Neural cell (in vitro differentiated cells): ENCODE measurements around the gene AVL9. TPM values are rescaled to one million over a fixed set of nuclear protein-coding genes. Genes with fewer than 3 reads are reported as not detected.

Source experiments
- H2AFZ ChIP-seq: fragments of 200-600, 300-800 bp; sonication (generic), shearing (Covaris generic); 2 replicates; pipeline ENCODE4 v1.6.0; 2014; ENCODE audit warnings: low read depth, mild to moderate bottlenecking, antibody characterized with exemption, low read length, moderate library complexity
- H3F3A ChIP-seq: fragments of 200-600 bp; shearing (Covaris generic); 2 replicates; pipeline ENCODE4 v1.6.1; 2016; ENCODE audit warnings: mild to moderate bottlenecking, moderate library complexity, mixed read lengths, antibody characterized with exemption, low read length; ENCODE audit not compliant: insufficient read depth, poor library complexity, severe bottlenecking
- H3K27ac ChIP-seq: fragments of 200-600, 300-800 bp; sonication (generic), shearing (Covaris generic); 2 replicates; pipeline ENCODE4 v1.5.1; 2014; ENCODE audit warnings: mild to moderate bottlenecking, low read length, moderate library complexity
- H3K27me3 ChIP-seq: fragments of 300-800, 200-600 bp; sonication (generic), shearing (Covaris generic); 2 replicates; pipeline ENCODE4 v1.6.0; 2014; ENCODE audit warnings: mild to moderate bottlenecking, low read depth, low read length, moderate library complexity; ENCODE audit not compliant: insufficient read depth
- H3K36me3 ChIP-seq: fragments of 300-800, 200-600 bp; sonication (generic), shearing (Covaris generic); 2 replicates; pipeline ENCODE4 v1.5.1; 2014; ENCODE audit warnings: mild to moderate bottlenecking, antibody characterized with exemption, low read length, moderate library complexity; ENCODE audit not compliant: insufficient read depth
- H3K4me2 ChIP-seq: fragments of 300-800, 200-600 bp; sonication (generic), shearing (Covaris generic); 2 replicates; pipeline ENCODE4 v1.6.0; 2014; ENCODE audit warnings: mild to moderate bottlenecking, low read length
- H3K4me3 ChIP-seq: fragments of 300-800, 200-600 bp; sonication (generic), shearing (Covaris generic); 2 replicates; pipeline ENCODE4 v1.5.1; 2014; ENCODE audit warnings: mild to moderate bottlenecking, low read length, moderate library complexity
- H3K79me2 ChIP-seq: fragments of 200-600 bp; shearing (Covaris generic); replicated peaks from 2 replicates; pipeline ENCODE4 v1.6.0; 2014; ENCODE audit warnings: mild to moderate bottlenecking, low read length, moderate library complexity; ENCODE audit not compliant: insufficient read depth
- H3K9ac ChIP-seq: fragments of 300-800, 200-600 bp; sonication (generic), shearing (Covaris generic); 2 replicates; pipeline ENCODE4 v1.6.1; 2016; ENCODE audit warnings: mild to moderate bottlenecking, low read length, mixed read lengths
- H3K9me2 ChIP-seq: fragments of 200-600 bp; shearing (Covaris generic); 2 replicates; pipeline ENCODE4 v1.6.1; 2016; ENCODE audit warnings: mild to moderate bottlenecking, low read length, mixed read lengths; ENCODE audit not compliant: insufficient read depth
- H3K9me3 ChIP-seq: fragments of 200-600, 300-800 bp; sonication (generic), shearing (Covaris generic); 2 replicates; pipeline ENCODE4 v1.6.1; 2016; ENCODE audit warnings: mild to moderate bottlenecking, mixed run types, low read length, moderate library complexity, mixed read lengths
- H4K20me1 ChIP-seq: fragments of 200-600 bp; shearing (Covaris generic); 2 replicates; pipeline ENCODE4 v1.6.1; 2016; ENCODE audit warnings: mild to moderate bottlenecking, mixed run types; ENCODE audit not compliant: insufficient read depth
- EP300 ChIP-seq: fragments of 450-650 bp; conservative IDR thresholded peaks from 2 replicates; pipeline ENCODE4 v1.6.1; 2014; ENCODE audit warnings: antibody characterized with exemption, mild to moderate bottlenecking, moderate library complexity; ENCODE audit not compliant: poor library complexity, severe bottlenecking
- EZH2 ChIP-seq: fragments of 200-600, 300-800 bp; shearing (Covaris generic), sonication (generic); IDR thresholded peaks from 2 replicates; pipeline ENCODE4 v1.6.1; 2014; ENCODE audit warnings: antibody characterized with exemption, low read length, borderline replicate concordance, mild to moderate bottlenecking; ENCODE audit not compliant: insufficient read depth, poor library complexity, severe bottlenecking
- MXI1 ChIP-seq: fragments of 450-650 bp; conservative IDR thresholded peaks from 2 replicates; pipeline ENCODE4 v1.6.1; 2014; ENCODE audit warnings: antibody characterized with exemption, mild to moderate bottlenecking; ENCODE audit not compliant: poor library complexity, severe bottlenecking
- POLR2AphosphoS5 ChIP-seq: IDR thresholded peaks from 2 replicates; pipeline ENCODE4 v1.6.1; 2012
- RAD21 ChIP-seq: fragments of 450-650 bp; conservative IDR thresholded peaks from 2 replicates; pipeline ENCODE4 v1.6.1; 2014; ENCODE audit warnings: antibody characterized with exemption, mild to moderate bottlenecking, moderate library complexity
- SMC3 ChIP-seq: fragments of 450-650 bp; conservative IDR thresholded peaks from 2 replicates; pipeline ENCODE4 v1.6.1; 2014; ENCODE audit warnings: antibody characterized with exemption, mild to moderate bottlenecking, moderate library complexity; ENCODE audit not compliant: poor library complexity
- TAF1 ChIP-seq: IDR thresholded peaks from 2 replicates; pipeline ENCODE4 v1.6.1; 2012; ENCODE audit warnings: low read depth
- polyA plus RNA-seq: library from polyadenylated mRNA; depleted of rRNA; stranded (reverse); fragments of >200 nt; gene quantifications from 2 replicates; pipeline ENCODE4 v1.2.3, GENCODE V29; 2014
- TF ChIP-seq, protein P1 (sequence below): IDR thresholded peaks from 2 replicates; pipeline ENCODE4 v1.6.1; 2012; ENCODE audit warnings: borderline replicate concordance
- TF ChIP-seq, protein P2 (sequence below): fragments of 450-650 bp; IDR thresholded peaks from 2 replicates; pipeline ENCODE4 v1.5.1; 2014; ENCODE audit warnings: antibody characterized with exemption, mild to moderate bottlenecking, moderate library complexity; ENCODE audit not compliant: poor library complexity, severe bottlenecking

The AVL9 gene
- polyA plus RNA-seq, 1 donor from 2014 or later, result 47.2 TPM

DNA sequence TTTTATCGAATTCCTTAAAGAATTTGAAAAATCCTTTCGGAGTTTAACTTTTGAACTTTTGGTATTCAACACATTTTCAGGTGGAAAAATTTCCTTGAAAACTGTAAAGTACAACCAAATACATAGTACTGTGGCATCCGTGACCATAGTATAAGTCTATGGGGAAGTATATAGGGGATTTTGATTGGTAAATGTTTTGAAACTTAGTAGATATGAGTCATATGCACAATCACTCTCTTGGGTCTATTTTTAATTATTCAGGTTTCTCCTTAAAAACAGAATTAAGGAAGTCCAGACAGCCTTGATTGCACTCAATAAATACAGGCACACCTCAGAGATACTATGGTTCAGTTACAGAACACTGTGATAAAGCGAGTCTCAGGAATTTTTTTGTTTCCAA lies 64.2 kb downstream of the AVL9 start:
- TF ChIP-seq, protein P1, sequence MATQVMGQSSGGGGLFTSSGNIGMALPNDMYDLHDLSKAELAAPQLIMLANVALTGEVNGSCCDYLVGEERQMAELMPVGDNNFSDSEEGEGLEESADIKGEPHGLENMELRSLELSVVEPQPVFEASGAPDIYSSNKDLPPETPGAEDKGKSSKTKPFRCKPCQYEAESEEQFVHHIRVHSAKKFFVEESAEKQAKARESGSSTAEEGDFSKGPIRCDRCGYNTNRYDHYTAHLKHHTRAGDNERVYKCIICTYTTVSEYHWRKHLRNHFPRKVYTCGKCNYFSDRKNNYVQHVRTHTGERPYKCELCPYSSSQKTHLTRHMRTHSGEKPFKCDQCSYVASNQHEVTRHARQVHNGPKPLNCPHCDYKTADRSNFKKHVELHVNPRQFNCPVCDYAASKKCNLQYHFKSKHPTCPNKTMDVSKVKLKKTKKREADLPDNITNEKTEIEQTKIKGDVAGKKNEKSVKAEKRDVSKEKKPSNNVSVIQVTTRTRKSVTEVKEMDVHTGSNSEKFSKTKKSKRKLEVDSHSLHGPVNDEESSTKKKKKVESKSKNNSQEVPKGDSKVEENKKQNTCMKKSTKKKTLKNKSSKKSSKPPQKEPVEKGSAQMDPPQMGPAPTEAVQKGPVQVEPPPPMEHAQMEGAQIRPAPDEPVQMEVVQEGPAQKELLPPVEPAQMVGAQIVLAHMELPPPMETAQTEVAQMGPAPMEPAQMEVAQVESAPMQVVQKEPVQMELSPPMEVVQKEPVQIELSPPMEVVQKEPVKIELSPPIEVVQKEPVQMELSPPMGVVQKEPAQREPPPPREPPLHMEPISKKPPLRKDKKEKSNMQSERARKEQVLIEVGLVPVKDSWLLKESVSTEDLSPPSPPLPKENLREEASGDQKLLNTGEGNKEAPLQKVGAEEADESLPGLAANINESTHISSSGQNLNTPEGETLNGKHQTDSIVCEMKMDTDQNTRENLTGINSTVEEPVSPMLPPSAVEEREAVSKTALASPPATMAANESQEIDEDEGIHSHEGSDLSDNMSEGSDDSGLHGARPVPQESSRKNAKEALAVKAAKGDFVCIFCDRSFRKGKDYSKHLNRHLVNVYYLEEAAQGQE, result no peak
- TF ChIP-seq RAD21 (no peak), EP300 (no peak), TAF1 (no peak), EZH2 (no peak), POLR2AphosphoS5 (no peak), SMC3 (no peak), MXI1 (no peak)
- TF ChIP-seq, protein P2, sequence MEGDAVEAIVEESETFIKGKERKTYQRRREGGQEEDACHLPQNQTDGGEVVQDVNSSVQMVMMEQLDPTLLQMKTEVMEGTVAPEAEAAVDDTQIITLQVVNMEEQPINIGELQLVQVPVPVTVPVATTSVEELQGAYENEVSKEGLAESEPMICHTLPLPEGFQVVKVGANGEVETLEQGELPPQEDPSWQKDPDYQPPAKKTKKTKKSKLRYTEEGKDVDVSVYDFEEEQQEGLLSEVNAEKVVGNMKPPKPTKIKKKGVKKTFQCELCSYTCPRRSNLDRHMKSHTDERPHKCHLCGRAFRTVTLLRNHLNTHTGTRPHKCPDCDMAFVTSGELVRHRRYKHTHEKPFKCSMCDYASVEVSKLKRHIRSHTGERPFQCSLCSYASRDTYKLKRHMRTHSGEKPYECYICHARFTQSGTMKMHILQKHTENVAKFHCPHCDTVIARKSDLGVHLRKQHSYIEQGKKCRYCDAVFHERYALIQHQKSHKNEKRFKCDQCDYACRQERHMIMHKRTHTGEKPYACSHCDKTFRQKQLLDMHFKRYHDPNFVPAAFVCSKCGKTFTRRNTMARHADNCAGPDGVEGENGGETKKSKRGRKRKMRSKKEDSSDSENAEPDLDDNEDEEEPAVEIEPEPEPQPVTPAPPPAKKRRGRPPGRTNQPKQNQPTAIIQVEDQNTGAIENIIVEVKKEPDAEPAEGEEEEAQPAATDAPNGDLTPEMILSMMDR, result no peak
- peaks cover 8% of the 10 kb centered on the region for H3K36me3 ChIP-seq

DNA sequence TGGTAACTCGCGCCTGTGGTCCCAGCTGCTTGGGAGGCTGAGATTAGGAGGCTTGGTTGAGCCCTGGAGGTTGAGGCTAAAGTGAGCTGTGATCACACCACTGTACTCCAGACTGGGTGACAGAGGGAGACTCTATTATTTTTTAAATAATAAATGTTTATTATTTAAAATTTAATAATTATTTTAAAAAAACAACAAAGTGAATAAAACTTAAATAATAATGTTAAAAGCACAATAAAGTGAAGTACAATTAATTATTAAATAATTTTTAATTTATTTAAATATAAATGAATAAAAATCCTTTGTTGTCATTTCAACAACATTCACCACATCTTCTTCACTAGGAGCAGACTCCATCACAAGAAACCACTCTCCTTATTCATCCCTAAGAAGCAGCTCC lies 64.8 kb downstream of the AVL9 start:
- no peaks in the 10 kb centered on the region for H3K9me3 ChIP-seq

More for the DNA sequence above, 64.2 kb downstream of the AVL9 start:
- Histone ChIP-seq H3F3A (no peaks in the 10 kb centered on the region), H3K9me3 (no peaks in the 10 kb centered on the region), H3K4me2 (no peak overlapping the region), H3K27ac (no peak overlapping the region), H2AFZ (no peak overlapping the region), H3K4me3 (no peak overlapping the region), H3K9ac (no peak overlapping the region), H3K9me2 (no peaks in the 10 kb centered on the region), H3K79me2 (no peaks in the 10 kb centered on the region), H4K20me1 (no peaks in the 10 kb centered on the region), H3K27me3 (no peaks in the 10 kb centered on the region)

More for the DNA sequence above, 64.8 kb downstream of the AVL9 start:
- Histone ChIP-seq H3K9me2 (no peaks in the 10 kb centered on the region), H3K36me3 (peaks cover 8% of the 10 kb centered on the region), H3K27ac (no peak overlapping the region), H2AFZ (no peak overlapping the region), H3K9ac (no peak overlapping the region), H3K79me2 (no peaks in the 10 kb centered on the region), H3K27me3 (no peaks in the 10 kb centered on the region), H3K4me2 (no peak overlapping the region), H3K4me3 (no peak overlapping the region), H4K20me1 (no peaks in the 10 kb centered on the region), H3F3A (no peaks in the 10 kb centered on the region)
- TF ChIP-seq RAD21 (no peak), SMC3 (no peak), EZH2 (no peak), TAF1 (no peak), POLR2AphosphoS5 (no peak), EP300 (no peak), MXI1 (no peak)
- TF ChIP-seq, protein P1, result no peak
- TF ChIP-seq, protein P2, result no peak
